Gastroesophageal sphincter (tissue), 4 donors: ENCODE data around the gene CLEC2A. TPM values are rescaled to one million over a fixed set of nuclear protein-coding genes. Genes with fewer than 3 reads are reported as not detected.
"Not testable (repeated sequence)": the region's sequence is repeated elsewhere in the genome, so short reads cannot be mapped to it uniquely, and the experiment has no call there.

Experiments
- ATAC-seq: fragments of 150-250 bp; one replicate; pipeline ENCODE4 v1.9.1; 2016; ENCODE audit warnings: mild to moderate bottlenecking, moderate library complexity
- H3K27ac ChIP-seq, 4 donors: fragments of 200-600 bp; sonication (generic) in 3 of 4; 1 replicate in 3 of 4; 2 replicates in 1 of 4; pipeline ENCODE4 v1.5.1; 2016 to 2019
- H3K27me3 ChIP-seq: fragments of 200-600 bp; sonication (generic); one replicate; pipeline ENCODE4 v1.5.1; 2019
- H3K36me3 ChIP-seq, 2 donors: fragments of 200-600 bp; sonication (generic); one replicate each; pipeline ENCODE4 v1.5.1; 2019; ENCODE audit warnings: control low read depth in 1 of 2
- H3K4me1 ChIP-seq, 3 donors: fragments of 200-600 bp; sonication (generic); 1 replicate in 2 of 3; 2 replicates in 1 of 3; pipeline ENCODE4 v1.5.1; 2016 to 2019; ENCODE audit warnings: control low read depth in 2 of 3
- H3K4me3 ChIP-seq, 2 donors: fragments of 200-600 bp; sonication (generic); one replicate each; pipeline ENCODE4 v1.5.1; 2019; ENCODE audit warnings: mild to moderate bottlenecking in 1 of 2, moderate library complexity in 1 of 2
- H3K9me3 ChIP-seq, 3 donors: fragments of 200-600 bp; sonication (generic); one replicate each; pipeline ENCODE4 v1.5.1; 2017 to 2019; ENCODE audit warnings: control low read depth in 2 of 3
- EP300 ChIP-seq: sonication (generic); formaldehyde crosslinking; IDR thresholded peaks from one replicate; pipeline ENCODE4 v1.6.1; 2017; ENCODE audit warnings: antibody characterized with exemption, mild to moderate bottlenecking
- POLR2A ChIP-seq, 2 donors: fragments of 450-650 bp; IDR thresholded peaks; one replicate each; pipeline ENCODE4 v1.6.1; 2017; ENCODE audit warnings: antibody characterized with exemption in 2 of 2, mild to moderate bottlenecking in 2 of 2, moderate library complexity in 1 of 2
- POLR2AphosphoS5 ChIP-seq: sonication (generic); formaldehyde crosslinking; IDR thresholded peaks from one replicate; pipeline ENCODE4 v1.6.1; 2017; ENCODE audit warnings: antibody characterized with exemption
- WGBS, 2 donors: methylation state at CpG; one replicate each; pipeline ENCODE4 v1.1.5; 2018; ENCODE audit warnings: low coverage in 1 of 2; 5-methylcytosine and 5-hydroxymethylcytosine counted together
- total RNA-seq, 4 donors: library from RNA; depleted of rRNA; stranded (reverse); fragments of >200 nt; gene quantifications; one replicate each; pipeline ENCODE4 v1.1.0, GENCODE V29; 2016
- TF ChIP-seq, protein P1 (sequence below), 4 experiments: fragments of 200-600 bp in 2 of 4; fragments of 450-650 bp in 2 of 4; sonication (generic) in 1 of 4; IDR thresholded peaks; one replicate each; pipeline ENCODE4 v1.5.1; 2017 to 2019; ENCODE audit warnings: antibody characterized with exemption in 4 of 4, mild to moderate bottlenecking in 2 of 4, moderate library complexity in 2 of 4

CLEC2A gene, protein sequence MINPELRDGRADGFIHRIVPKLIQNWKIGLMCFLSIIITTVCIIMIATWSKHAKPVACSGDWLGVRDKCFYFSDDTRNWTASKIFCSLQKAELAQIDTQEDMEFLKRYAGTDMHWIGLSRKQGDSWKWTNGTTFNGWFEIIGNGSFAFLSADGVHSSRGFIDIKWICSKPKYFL
- not detected for total RNA-seq

DNA sequence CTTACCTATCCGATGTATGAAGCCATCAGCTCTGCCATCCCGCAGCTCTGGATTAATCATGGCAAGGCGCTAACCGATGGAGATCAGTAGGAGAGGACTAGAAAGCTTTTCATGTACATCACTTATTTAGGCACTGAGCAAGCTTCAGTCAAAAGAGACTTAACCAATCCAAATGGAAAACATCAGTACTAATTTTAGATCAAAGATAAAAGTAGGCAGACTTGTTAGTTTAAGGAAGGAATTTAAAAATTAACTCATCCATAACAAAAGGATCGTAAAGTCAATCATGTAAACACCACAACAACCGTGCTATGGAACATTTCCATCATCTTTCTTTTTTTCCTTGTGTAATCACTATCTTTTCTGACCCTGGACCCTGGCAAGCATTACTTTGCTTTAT lies at the start of gene CLEC2A:
Gene CLEC2A (minus strand): TSS at position 101 of the 400 bp plus-strand sequence. CDS start 41 bp downstream, at position 60.
- no peaks in the 10 kb centered on the region for H3K9me3 ChIP-seq
- H3K36me3 ChIP-seq: no peaks in the 10 kb centered on the region
- no peak within 1 kb of the TSS for H3K4me3 ChIP-seq
- TF ChIP-seq EP300 (no peak), POLR2AphosphoS5 (no peak), POLR2A (IDR thresholded peaks at IDR 0.05) (no peak)
- TF ChIP-seq, protein P1, sequence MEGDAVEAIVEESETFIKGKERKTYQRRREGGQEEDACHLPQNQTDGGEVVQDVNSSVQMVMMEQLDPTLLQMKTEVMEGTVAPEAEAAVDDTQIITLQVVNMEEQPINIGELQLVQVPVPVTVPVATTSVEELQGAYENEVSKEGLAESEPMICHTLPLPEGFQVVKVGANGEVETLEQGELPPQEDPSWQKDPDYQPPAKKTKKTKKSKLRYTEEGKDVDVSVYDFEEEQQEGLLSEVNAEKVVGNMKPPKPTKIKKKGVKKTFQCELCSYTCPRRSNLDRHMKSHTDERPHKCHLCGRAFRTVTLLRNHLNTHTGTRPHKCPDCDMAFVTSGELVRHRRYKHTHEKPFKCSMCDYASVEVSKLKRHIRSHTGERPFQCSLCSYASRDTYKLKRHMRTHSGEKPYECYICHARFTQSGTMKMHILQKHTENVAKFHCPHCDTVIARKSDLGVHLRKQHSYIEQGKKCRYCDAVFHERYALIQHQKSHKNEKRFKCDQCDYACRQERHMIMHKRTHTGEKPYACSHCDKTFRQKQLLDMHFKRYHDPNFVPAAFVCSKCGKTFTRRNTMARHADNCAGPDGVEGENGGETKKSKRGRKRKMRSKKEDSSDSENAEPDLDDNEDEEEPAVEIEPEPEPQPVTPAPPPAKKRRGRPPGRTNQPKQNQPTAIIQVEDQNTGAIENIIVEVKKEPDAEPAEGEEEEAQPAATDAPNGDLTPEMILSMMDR (IDR thresholded peaks at IDR 0.05): no peak
- H3K27ac ChIP-seq: no peak within 1 kb of the TSS
- H3K4me1 ChIP-seq: no peaks in the 10 kb centered on the region
- no peaks in the 10 kb centered on the region for H3K27me3 ChIP-seq
- 82 to 83% methylated on average over 5 to 6 of the region's 6 CpGs for WGBS, 2 donors
- no peak for ATAC-seq

DNA sequence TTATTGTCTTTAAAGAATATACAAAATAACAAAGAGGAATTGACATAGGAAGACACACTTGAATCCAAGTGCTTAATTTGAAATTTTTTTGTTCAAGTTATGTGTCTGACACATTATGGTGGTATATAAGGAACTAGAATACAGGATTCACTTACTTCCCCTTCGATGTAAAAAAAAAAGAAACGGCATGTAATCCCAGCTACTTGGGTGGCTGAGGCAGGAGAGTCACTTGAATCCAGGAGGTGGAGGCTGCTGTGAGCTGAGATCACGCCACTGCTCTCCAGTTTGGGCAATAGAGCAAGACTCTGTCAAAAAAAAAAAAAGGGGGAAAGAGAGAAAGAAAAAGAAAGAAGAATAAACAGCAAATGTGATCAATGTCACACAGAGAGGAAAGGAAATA lies 48.0 kb upstream of the CLEC2A start:
- WGBS, 2 donors: 60 to 64% methylated on average over 2 to 3 of the region's 3 CpGs
- Histone ChIP-seq H3K4me1 (no peaks in the 10 kb centered on the region), H3K36me3 (no peaks in the 10 kb centered on the region), H3K27ac (no peak overlapping the region), H3K27me3 (no peaks in the 10 kb centered on the region), H3K9me3 (no peaks in the 10 kb centered on the region), H3K4me3 (no peak overlapping the region)
- TF ChIP-seq, protein P1 (IDR thresholded peaks at IDR 0.05): no peak
- no peak for TF ChIP-seq POLR2AphosphoS5
- no peak for ATAC-seq

DNA sequence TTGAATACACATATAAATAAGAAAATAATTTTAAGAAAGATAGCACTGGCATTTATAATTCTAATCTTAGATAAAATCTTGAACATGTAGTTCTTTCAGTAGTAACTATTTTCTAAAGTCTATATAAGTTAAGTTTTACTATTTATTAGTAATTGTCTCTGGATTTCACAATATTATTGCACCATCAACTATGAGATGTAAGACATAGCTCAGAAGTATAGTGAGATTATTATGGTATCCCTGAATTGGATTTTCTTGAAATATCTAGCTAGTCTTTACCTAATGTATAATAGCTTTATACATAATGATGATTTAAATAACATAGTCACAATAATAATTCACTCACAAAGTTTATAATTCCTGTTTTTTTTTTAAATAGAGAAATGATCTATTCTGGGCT lies 45.7 kb upstream of the CLEC2A start:
- H3K4me3 ChIP-seq: no peak overlapping the region
- TF ChIP-seq POLR2A (IDR thresholded peaks at IDR 0.05) (no peak), EP300 (no peak), POLR2AphosphoS5 (no peak)
- TF ChIP-seq, protein P1 (IDR thresholded peaks at IDR 0.05): no peak
- H3K27me3 ChIP-seq: no peaks in the 10 kb centered on the region
- H3K27ac ChIP-seq: no peak overlapping the region
- H3K4me1 ChIP-seq: no peaks in the 10 kb centered on the region
- no peak for ATAC-seq
- no peaks in the 10 kb centered on the region for H3K9me3 ChIP-seq
- no peaks in the 10 kb centered on the region for H3K36me3 ChIP-seq

DNA sequence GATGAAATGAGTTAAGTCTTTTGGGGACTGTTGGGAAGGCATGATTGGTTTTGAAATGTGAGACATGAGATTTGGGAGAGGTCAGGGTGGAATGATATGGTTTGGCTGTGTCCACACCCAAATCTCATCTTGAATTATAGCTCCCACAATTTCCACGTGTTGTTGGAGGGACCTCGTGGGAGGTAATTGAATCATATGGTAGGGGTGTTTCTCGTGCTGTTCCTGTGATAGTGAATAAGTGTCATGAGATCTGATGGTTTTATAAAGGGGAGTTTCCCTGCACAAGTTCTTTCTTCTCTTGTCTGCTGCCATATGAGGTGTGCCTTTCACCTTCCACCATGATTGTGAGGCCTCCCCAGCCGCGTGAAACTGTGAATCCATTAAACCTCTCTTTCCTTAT lies 44.5 kb upstream of the CLEC2A start:
- not testable (repeated sequence) for ATAC-seq, H3K9me3 ChIP-seq, H3K4me1 ChIP-seq, H3K27me3 ChIP-seq, H3K27ac ChIP-seq, H3K4me3 ChIP-seq, H3K36me3 ChIP-seq
- 33 to 67% methylated on average over 2 to 5 of the region's 5 CpGs for WGBS, 2 donors

DNA sequence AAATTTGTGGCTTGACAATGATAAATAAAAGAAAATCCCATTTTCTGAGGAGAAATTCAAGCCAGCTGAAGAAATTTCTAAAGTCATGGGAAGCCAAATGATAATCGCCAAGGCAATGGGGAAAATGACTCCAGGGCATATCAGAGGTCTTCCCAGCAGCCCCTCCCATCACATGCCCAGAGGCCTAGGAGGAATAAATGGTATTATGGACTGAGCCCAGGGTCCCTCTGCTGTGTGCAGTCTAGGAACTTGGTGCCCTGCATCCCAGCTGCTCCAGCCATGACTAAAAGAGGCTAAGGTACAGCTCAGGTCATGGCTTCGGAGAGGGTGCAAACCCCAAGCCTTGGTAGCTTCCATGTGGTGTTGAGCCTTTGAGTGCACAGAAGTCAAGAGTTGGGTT lies 43.4 kb upstream of the CLEC2A start:
- whole genome bisulfite sequencing, 2 donors: 94% methylated on average over 2 of the region's 2 CpGs; no CpG with 5 or more reads in 1 of the 2 donors
- Histone ChIP-seq H3K4me3 (no peak overlapping the region), H3K9me3 (no peaks in the 10 kb centered on the region), H3K27ac (no peak overlapping the region), H3K36me3 (no peaks in the 10 kb centered on the region), H3K27me3 (no peaks in the 10 kb centered on the region), H3K4me1 (no peaks in the 10 kb centered on the region)
- no peak for TF ChIP-seq POLR2A (IDR thresholded peaks at IDR 0.05)
- ATAC-seq: no peak

GRCh38 chr12:9974731-9975130 lies 42.6 kb upstream of the CLEC2A start:
- not testable (repeated sequence) for H3K27me3 ChIP-seq, ATAC-seq, H3K9me3 ChIP-seq, H3K4me1 ChIP-seq, H3K4me3 ChIP-seq, H3K27ac ChIP-seq, H3K36me3 ChIP-seq
- WGBS, 2 donors: 86 to 100% methylated on average over 2 of the region's 2 CpGs

DNA sequence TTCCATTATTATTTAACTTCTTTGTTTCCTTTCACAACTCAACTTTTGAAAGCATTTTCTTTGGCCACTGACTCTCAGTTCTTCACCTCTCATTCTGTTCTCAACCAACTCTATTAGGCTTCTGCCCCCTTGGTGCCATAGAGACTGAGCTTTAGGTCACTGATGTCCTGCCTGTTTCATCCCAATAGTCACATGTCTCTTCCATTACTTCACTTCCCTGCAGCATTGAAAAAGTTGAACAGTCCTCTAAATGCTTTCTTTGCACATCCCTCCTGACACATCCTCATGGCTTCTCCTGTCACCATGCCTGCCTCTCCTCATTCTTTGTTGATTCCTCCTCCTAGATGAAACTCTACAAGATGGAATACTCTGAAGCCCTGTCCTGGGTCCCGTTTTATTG lies 41.8 kb upstream of the CLEC2A start:
- Histone ChIP-seq H3K4me3 (no peak overlapping the region), H3K36me3 (no peaks in the 10 kb centered on the region), H3K4me1 (no peaks in the 10 kb centered on the region), H3K9me3 (no peaks in the 10 kb centered on the region), H3K27me3 (no peaks in the 10 kb centered on the region), H3K27ac (no peak overlapping the region)
- TF ChIP-seq POLR2A (IDR thresholded peaks at IDR 0.05) (no peak), EP300 (no peak), POLR2AphosphoS5 (no peak)
- TF ChIP-seq, protein P1 (IDR thresholded peaks at IDR 0.05): no peak
- 64% methylated on average over 1 of the region's 1 CpG; no CpG with 5 or more reads in 1 of the 2 donors for WGBS, 2 donors
- no peak for ATAC-seq
